NB4 (cell line): ENCODE data around the gene MTRFR.

Experiments
- CTCF ChIP-seq: IDR thresholded peaks from one replicate; pipeline ENCODE4 v1.5.1; 2012; ENCODE audit warnings: low read depth, low read length
- MAX ChIP-seq: IDR thresholded peaks from 2 replicates; pipeline ENCODE4 v1.6.1; 2011; ENCODE audit warnings: low read depth, low read length
- MYC ChIP-seq: IDR thresholded peaks from 2 replicates; pipeline ENCODE4 v1.6.1; 2011; ENCODE audit warnings: low read depth, low read length
- POLR2A ChIP-seq: IDR thresholded peaks from 2 replicates; pipeline ENCODE4 v1.6.1; 2011; ENCODE audit warnings: mild to moderate bottlenecking; ENCODE audit not compliant: insufficient read length; ENCODE audit errors: extremely low read depth

DNA sequence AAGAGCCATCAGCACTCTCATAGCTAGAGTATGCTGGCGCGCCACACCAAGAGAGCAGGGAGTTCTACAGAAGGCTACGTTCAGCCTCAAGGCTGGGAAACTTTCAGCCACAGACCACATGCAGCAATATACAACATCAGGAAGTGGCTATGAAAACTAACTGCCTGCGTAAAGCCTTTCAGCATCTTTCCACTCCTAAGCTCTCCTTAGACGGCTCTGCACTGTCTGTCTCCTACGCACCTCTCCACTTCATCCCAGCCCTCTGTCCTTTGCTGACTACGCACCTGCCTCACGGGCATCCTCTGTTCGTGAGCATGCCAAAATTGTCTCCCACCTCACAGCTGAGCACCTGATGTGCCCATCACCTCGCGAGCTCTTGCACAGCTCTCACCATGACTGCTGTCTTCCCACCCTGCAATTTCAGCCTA, 10.0 kb upstream of the MTRFR start:
- TF ChIP-seq CTCF: no peak
- TF ChIP-seq POLR2A: no peak
- no peak for TF ChIP-seq MAX
- no peak for TF ChIP-seq MYC
